22Rv1 (cell line): ENCODE measurements around the gene COL5A1.

Experiments
- CTCF ChIP-seq: fragments of 450-650 bp; IDR thresholded peaks from 2 replicates; pipeline ENCODE4 v1.5.1; 2017; ENCODE audit warnings: mild to moderate bottlenecking
- ZFX ChIP-seq: fragments of 450-650 bp; IDR thresholded peaks from 2 replicates; pipeline ENCODE4 v1.6.1; 2017; ENCODE audit warnings: antibody characterized with exemption, borderline replicate concordance

GRCh38 chr9:134844821-134845220, 203.2 kb downstream of the COL5A1 start:
- TF ChIP-seq CTCF (no peak), ZFX (no peak)
